ENCODE measurements around the gene GHRL. TPM values are rescaled to one million over a fixed set of nuclear protein-coding genes. Genes with fewer than 3 reads are reported as not detected.

The GHRL gene
- polyA plus RNA-seq, 2 of the 4 experiments (the other 2 are of a cell fraction): not detected

DNA sequence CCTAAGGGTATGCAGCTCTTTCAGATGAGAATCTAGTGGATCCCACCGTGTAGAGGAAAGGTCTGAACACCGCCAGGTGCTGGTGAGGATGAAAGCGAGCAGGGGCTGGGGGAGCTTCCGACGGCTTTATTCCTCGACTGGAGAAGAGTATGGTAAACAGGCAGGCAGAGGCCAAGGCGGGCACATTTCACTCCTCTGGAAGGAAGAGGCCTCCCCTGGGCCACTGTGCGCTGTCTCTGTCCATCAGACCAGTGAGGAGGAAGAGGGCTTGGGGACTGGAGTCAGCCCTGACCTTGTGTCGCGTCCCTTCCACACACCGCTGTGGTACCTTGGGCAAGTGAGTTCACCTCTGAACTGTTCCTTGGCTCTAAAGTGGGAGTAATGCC, 4.2 kb downstream of the GHRL start:
- Histone ChIP-seq H3K4me1 (no peaks in the 10 kb centered on the region), H3K4me2 (no peak overlapping the region), H3K4me3 (no peak overlapping the region), H3K27ac (no peak overlapping the region), H3K9me3 (no peaks in the 10 kb centered on the region)
- ATAC-seq: no peak
- WGBS (ENCODE audit: missing lambda C conversion rate): 90% methylated on average over 11 of the region's 11 CpGs
- no peak for TF ChIP-seq NR3C1 (IDR thresholded peaks at IDR 0.05)
- TF ChIP-seq HDAC2 (IDR thresholded peaks at IDR 0.05): no peak
- TF ChIP-seq ELK1 (IDR thresholded peaks at IDR 0.05; ENCODE audit: low read depth, low read length): no peak
- no peak for TF ChIP-seq JUNB (IDR thresholded peaks at IDR 0.05)
- TF ChIP-seq RFX5 (IDR thresholded peaks at IDR 0.05): no peak
- no peak for TF ChIP-seq NPAS2 (CRISPR knock-in tag; IDR thresholded peaks at IDR 0.05; ENCODE audit: borderline replicate concordance)
- no peak for TF ChIP-seq RNF2 (IDR thresholded peaks at IDR 0.05; ENCODE audit: borderline replicate concordance, low read depth)
- no peak for TF ChIP-seq FOSB (CRISPR knock-in tag; IDR thresholded peaks at IDR 0.05)
- TF ChIP-seq BHLHE40 (IDR thresholded peaks at IDR 0.05; ENCODE audit: low read depth, low read length): no peak
- TF ChIP-seq, protein P1, sequence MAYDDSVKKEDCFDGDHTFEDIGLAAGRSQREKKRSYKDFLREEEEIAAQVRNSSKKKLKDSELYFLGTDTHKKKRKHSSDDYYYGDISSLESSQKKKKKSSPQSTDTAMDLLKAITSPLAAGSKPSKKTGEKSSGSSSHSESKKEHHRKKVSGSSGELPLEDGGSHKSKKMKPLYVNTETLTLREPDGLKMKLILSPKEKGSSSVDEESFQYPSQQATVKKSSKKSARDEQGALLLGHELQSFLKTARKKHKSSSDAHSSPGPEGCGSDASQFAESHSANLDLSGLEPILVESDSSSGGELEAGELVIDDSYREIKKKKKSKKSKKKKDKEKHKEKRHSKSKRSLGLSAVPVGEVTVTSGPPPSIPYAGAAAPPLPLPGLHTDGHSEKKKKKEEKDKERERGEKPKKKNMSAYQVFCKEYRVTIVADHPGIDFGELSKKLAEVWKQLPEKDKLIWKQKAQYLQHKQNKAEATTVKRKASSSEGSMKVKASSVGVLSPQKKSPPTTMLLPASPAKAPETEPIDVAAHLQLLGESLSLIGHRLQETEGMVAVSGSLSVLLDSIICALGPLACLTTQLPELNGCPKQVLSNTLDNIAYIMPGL (CRISPR knock-in tag; IDR thresholded peaks at IDR 0.05; ENCODE audit: borderline replicate concordance): no peak
- TF ChIP-seq RARB (CRISPR knock-in tag; IDR thresholded peaks at IDR 0.05): no peak
- no peak for FAIRE-seq
- ChIA-PET POLR2A (no interaction called here), CTCF (interaction anchor here (1.0 to 1.2 kb wide), 3 partner anchors 48 to 342 kb away, joined by 3 read pairs; no protein-coding TSS in a partner anchor)
- DNase-seq (ENCODE audit: low read depth in 1 of 2, low spot score in 1 of 2): no peak

DNA sequence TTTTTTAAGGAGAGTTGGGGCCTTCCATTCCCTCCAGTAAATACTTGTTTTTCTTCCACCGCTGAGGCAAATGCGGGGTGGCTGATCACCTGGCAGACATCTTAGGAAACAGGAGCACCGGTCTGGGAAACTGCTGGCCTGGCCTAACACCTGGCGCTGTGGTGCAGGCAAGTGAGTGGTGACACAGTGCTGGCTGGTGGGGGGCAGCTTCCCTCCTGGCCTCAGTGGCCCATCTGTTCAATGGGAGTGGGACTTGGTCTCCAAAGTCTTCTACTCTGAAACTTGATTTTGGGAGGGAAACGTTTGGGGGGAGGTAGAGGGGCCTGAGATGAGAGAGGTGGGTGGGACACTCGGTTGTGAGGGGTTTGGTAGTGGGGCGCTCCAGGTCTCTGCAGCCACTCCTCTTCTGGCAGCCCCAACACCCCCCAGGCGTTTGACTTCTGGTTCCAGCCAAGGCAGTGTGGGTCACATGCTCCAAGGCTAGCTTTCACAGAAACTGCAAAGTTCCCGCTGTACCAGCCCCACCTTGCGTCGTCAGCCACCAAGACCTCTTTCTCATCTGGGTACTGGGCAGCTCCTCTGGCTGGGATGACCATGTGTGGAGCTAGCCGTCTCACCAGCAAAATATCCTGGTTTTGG, 4.7 kb downstream of the GHRL start:
- Histone ChIP-seq H3K4me2 (no peak overlapping the region), H3K9me3 (no peaks in the 10 kb centered on the region), H3K27ac (no peak overlapping the region), H3K4me3 (no peak overlapping the region), H3K4me1 (no peaks in the 10 kb centered on the region)
- FAIRE-seq: no peak
- no peak for ATAC-seq
- DNase-seq (ENCODE audit: low read depth in 1 of 2, low spot score in 1 of 2): no peak
- WGBS (ENCODE audit: missing lambda C conversion rate): 88% methylated on average over 11 of the region's 12 CpGs
- POLR2A ChIA-PET: no interaction called here
- TF ChIP-seq MAFK (IDR thresholded peaks at IDR 0.05; ENCODE audit: partially characterized antibody): no peak
- no peak for TF ChIP-seq HOXA7 (CRISPR knock-in tag; IDR thresholded peaks at IDR 0.05)
- no peak for TF ChIP-seq PBX3 (IDR thresholded peaks at IDR 0.05)
- TF ChIP-seq JUNB (IDR thresholded peaks at IDR 0.05): no peak
- TF ChIP-seq, protein P2, sequence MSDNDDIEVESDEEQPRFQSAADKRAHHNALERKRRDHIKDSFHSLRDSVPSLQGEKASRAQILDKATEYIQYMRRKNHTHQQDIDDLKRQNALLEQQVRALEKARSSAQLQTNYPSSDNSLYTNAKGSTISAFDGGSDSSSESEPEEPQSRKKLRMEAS (IDR thresholded peaks at IDR 0.05): no peak
- TF ChIP-seq MAZ (IDR thresholded peaks at IDR 0.05; ENCODE audit: borderline replicate concordance, low read depth, low read length): no peak
- TF ChIP-seq NR3C1 (IDR thresholded peaks at IDR 0.05): no peak
- no peak for TF ChIP-seq RNF2 (IDR thresholded peaks at IDR 0.05; ENCODE audit: borderline replicate concordance, low read depth)
- TF ChIP-seq HOXB5 (CRISPR knock-in tag; IDR thresholded peaks at IDR 0.05): no peak
- TF ChIP-seq BHLHE40 (IDR thresholded peaks at IDR 0.05; ENCODE audit: low read depth, low read length): no peak
- CTCF ChIA-PET: interaction anchor here (0.5 to 2.7 kb wide), 14 partner anchors 11 to 497 kb away, joined by 3 to 25 read pairs (median 3); no protein-coding TSS in a partner anchor
